OCI-LY3 (cell line): ENCODE data around the gene HMX2.

Experiments
- H2AFZ ChIP-seq: fragments of 200-600, 300-600 bp; shearing (Covaris generic); 2 replicates; pipeline ENCODE4 v1.6.0; 2014; ENCODE audit warnings: antibody characterized with exemption, low read depth, low read length
- H3K27ac ChIP-seq: fragments of 200-600, 300-600 bp; sonication (generic); 2 replicates; pipeline ENCODE4 v1.5.1; 2014; ENCODE audit warnings: mild to moderate bottlenecking, low read length, moderate library complexity, mixed read lengths
- H3K27me3 ChIP-seq: fragments of 200-600, 300-600 bp; sonication (generic); 2 replicates; pipeline ENCODE4 v1.6.1; 2014; ENCODE audit warnings: low read depth, low read length, mixed read lengths
- H3K36me3 ChIP-seq: fragments of 200-600, 300-600 bp; sonication (generic); replicated peaks from 2 replicates; pipeline ENCODE3; 2014; ENCODE audit warnings: low read depth, low read length, mixed read lengths
- H3K4me1 ChIP-seq: fragments of 300-600, 200-600 bp; sonication (generic); 2 replicates; pipeline ENCODE4 v1.6.1; 2014; ENCODE audit warnings: low read length, mixed read lengths
- H3K4me2 ChIP-seq: fragments of 200-600, 300-600 bp; sonication (generic); 2 replicates; pipeline ENCODE4 v1.6.1; 2014; ENCODE audit warnings: low read length, mixed read lengths
- H3K4me3 ChIP-seq: fragments of 300-600, 200-600 bp; sonication (generic); 2 replicates; pipeline ENCODE4 v1.5.1; 2014; ENCODE audit warnings: antibody characterized with exemption, mild to moderate bottlenecking, low read length, moderate library complexity
- H3K79me2 ChIP-seq: fragments of 300-600, 200-600 bp; shearing (Covaris generic); 2 replicates; pipeline ENCODE4 v1.6.1; 2014; ENCODE audit warnings: mild to moderate bottlenecking, low read length, mixed read lengths
- H3K9ac ChIP-seq: fragments of 300-600, 200-600 bp; shearing (Covaris generic); 2 replicates; pipeline ENCODE4 v1.6.0; 2014; ENCODE audit warnings: mild to moderate bottlenecking, low read length, moderate library complexity
- H3K9me3 ChIP-seq: fragments of 200-600, 300-600 bp; shearing (Covaris generic); 2 replicates; pipeline ENCODE4 v1.6.1; 2014; ENCODE audit warnings: low read length, mixed read lengths; ENCODE audit not compliant: insufficient read depth
- H4K20me1 ChIP-seq: fragments of 200-600, 300-600 bp; sonication (generic); 2 replicates; pipeline ENCODE4 v1.6.1; 2016; ENCODE audit warnings: low read length, mixed read lengths; ENCODE audit not compliant: insufficient read depth
- EZH2phosphoT487 ChIP-seq: fragments of 200-600 bp; shearing (Covaris generic); IDR thresholded peaks from 2 replicates; pipeline ENCODE4 v1.6.1; 2018; ENCODE audit warnings: antibody characterized with exemption, mixed run types, low read depth
- TF ChIP-seq, protein P1 (sequence below): fragments of 200-600, 300-600 bp; sonication (generic); IDR thresholded peaks from 2 replicates; pipeline ENCODE4 v1.5.1; 2014; ENCODE audit warnings: antibody characterized with exemption, low read length, low read depth

Gene HMX2

DNA sequence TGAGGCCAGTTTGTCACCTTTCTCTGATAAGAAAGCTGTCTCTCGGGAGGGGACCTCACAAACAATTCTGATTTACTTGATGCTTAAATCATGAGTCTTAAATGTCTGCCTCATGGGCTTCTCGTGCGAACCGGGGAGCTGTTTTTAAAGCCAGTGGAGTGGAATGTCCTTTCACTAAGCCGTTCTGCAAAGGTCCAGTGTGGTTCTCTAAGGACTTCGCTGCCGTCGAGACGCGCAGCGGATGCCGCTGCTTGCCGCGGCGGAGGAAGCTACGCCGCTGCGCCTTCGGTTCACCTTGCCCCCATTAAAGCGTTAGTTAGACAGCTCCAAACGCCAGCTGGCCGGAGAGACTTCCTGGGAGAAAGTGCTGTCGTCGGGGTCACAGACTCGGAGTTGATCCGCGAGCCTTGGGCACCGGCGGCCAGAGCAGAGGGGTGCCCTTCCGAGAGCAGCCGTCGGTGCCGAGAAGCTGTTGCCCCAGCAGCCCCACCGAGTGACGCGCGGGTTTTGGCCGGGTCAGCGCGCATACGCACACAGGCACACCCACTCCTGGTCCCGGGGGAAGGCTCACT, 13.5 kb upstream of the HMX2 start:
- Histone ChIP-seq H3K4me1 (no peaks in the 10 kb centered on the region), H3K4me2 (no peak overlapping the region), H3K9me3 (no peaks in the 10 kb centered on the region), H3K79me2 (no peaks in the 10 kb centered on the region), H2AFZ (no peak overlapping the region), H3K36me3 (no peaks in the 10 kb centered on the region), H3K27me3 (0 out of 2 replicates have a peak, but pooled peaks cover 2% of the 10 kb centered on the region), H4K20me1 (no peaks in the 10 kb centered on the region), H3K4me3 (no peak overlapping the region), H3K9ac (no peak overlapping the region), H3K27ac (no peak overlapping the region)
- no peak for TF ChIP-seq EZH2phosphoT487
- TF ChIP-seq, protein P1, sequence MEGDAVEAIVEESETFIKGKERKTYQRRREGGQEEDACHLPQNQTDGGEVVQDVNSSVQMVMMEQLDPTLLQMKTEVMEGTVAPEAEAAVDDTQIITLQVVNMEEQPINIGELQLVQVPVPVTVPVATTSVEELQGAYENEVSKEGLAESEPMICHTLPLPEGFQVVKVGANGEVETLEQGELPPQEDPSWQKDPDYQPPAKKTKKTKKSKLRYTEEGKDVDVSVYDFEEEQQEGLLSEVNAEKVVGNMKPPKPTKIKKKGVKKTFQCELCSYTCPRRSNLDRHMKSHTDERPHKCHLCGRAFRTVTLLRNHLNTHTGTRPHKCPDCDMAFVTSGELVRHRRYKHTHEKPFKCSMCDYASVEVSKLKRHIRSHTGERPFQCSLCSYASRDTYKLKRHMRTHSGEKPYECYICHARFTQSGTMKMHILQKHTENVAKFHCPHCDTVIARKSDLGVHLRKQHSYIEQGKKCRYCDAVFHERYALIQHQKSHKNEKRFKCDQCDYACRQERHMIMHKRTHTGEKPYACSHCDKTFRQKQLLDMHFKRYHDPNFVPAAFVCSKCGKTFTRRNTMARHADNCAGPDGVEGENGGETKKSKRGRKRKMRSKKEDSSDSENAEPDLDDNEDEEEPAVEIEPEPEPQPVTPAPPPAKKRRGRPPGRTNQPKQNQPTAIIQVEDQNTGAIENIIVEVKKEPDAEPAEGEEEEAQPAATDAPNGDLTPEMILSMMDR, result no peak

DNA sequence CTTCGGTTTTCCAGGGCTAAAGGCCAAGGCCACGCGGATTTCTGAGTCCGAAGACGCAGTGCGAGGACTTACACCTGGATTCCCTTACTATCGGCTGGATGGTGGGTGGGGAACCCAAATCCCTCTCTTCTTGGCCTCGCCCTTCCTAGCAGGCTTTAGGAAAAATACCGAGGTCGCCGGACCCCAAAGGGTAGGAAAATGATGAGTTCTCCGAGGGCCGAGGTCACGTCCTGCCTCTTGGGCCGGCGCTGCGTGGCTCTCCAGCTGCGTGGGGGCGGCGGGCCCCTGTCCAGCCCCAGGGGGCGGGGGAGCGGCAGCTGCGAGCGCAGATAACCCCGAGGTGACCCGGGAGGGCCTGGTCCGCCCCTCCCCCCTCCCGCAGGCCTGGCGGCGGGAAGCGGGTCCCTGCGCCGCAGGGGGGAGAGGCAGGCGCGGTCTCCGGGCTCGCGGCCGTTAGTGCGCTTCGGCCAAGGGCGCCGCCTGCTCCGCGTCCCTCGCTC, 13.0 kb upstream of the HMX2 start:
- Histone ChIP-seq H3K4me1 (no peaks in the 10 kb centered on the region), H3K27ac (no peak overlapping the region), H2AFZ (no peak overlapping the region), H3K9ac (no peak overlapping the region), H3K79me2 (no peaks in the 10 kb centered on the region), H3K36me3 (no peaks in the 10 kb centered on the region), H3K9me3 (no peaks in the 10 kb centered on the region), H3K27me3 (0 out of 2 replicates have a peak, but pooled peaks cover 2% of the 10 kb centered on the region), H3K4me3 (no peak overlapping the region), H3K4me2 (no peak overlapping the region), H4K20me1 (no peaks in the 10 kb centered on the region)
- TF ChIP-seq, protein P1, result no peak
- no peak for TF ChIP-seq EZH2phosphoT487

DNA sequence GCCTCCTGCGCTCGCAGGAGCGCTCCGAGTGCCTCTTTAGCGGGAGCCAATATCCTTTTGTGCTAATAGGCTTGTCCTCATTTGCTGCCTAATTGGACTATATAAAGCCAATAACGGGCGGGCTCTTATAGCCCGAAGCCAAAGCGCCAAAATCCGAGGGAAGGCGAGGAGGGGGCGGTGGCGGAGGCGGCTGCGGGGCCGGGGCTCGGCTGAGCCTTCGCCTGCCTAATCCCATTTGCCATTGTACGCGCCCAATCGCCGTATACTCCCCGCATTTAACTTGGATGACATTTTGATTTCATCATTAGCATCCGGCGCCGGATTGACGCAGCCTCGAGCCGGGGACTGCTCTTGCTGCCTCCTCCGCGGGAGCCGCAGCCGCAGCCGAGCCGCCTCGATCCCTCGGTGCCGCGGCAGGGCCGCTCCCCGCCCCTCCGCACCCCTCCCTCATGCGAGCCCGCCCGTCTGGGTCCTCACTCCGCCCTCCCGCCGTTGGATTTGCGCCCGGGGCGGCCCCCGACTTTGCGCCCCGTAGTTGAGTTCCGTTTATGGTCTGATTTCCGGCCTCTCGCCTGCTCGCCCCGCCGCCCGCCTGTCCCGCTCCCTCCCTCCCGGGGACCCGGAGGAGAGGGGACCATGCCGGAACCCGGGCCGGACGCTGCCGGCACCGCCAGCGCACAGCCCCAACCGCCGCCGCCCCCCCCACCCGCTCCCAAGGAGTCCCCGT, 12.4 kb upstream of the HMX2 start, which contains the start of gene HMX3:
Gene HMX3 (plus strand): TSS at position 556 of the 727 bp plus-strand sequence. CDS start 81 bp downstream, at position 637.
- 0 out of 2 replicates have a peak, but pooled peaks cover 2% of the 10 kb centered on the region for H3K27me3 ChIP-seq
- no peak within 1 kb of the TSS for H2AFZ ChIP-seq
- H3K4me2 ChIP-seq, result no peak within 1 kb of the TSS

More for the DNA sequence above, 12.4 kb upstream of the HMX2 start, which contains the start of gene HMX3:
- Histone ChIP-seq H3K4me1 (no peaks in the 10 kb centered on the region), H3K79me2 (no peaks in the 10 kb centered on the region), H4K20me1 (no peaks in the 10 kb centered on the region), H3K27ac (no peak within 1 kb of the TSS), H3K9me3 (no peaks in the 10 kb centered on the region), H3K36me3 (no peaks in the 10 kb centered on the region), H3K9ac (no peak within 1 kb of the TSS), H3K4me3 (no peak within 1 kb of the TSS)
- no peak for TF ChIP-seq EZH2phosphoT487
- TF ChIP-seq, protein P1, result no peak
